SK-MEL-5 (cell line): ENCODE measurements around the gene NTRK2. TPM values are rescaled to one million over a fixed set of nuclear protein-coding genes. Genes with fewer than 3 reads are reported as not detected.

Experiments used
- DNase-seq: peaks from one replicate; pipeline ENCODE4 v3.0.0-alpha.2; 2016; ENCODE audit warnings: low read depth, low spot score
- in situ Hi-C: cut with HindIII; loops from 2 replicates; pipeline ENCODE4 v1.10.0; 2016; ENCODE audit warnings: low sequenced_read_pairs, high pct_unique_total_duplicates, low pct_unique_long_range_greater_than_20kb
- polyA plus RNA-seq, 2 experiments: library from polyadenylated mRNA; depleted of rRNA; stranded (reverse); fragments of >200 nt; gene quantifications; 2 replicates each; pipeline ENCODE4 v1.2.3, GENCODE V29; 2015
- total RNA-seq: library from RNA; depleted of rRNA; stranded (reverse); fragments of >200 nt; shearing (Covaris generic); gene quantifications from 2 replicates; pipeline ENCODE4 v1.2.3, GENCODE V29; 2014; rRNA removed

NTRK2 gene
- total RNA-seq, result 0.48 and 1.0 TPM in 2 replicates
- polyA plus RNA-seq (2015; cell fraction: cytosol; rRNA removed), result 1.0 and 1.5 TPM in 2 replicates
- polyA plus RNA-seq (2015; cell fraction: nucleus; rRNA removed), result 0.47 and 0.70 TPM in 2 replicates

GRCh38 chr9:84669288-84670137 is at the start of gene NTRK2:
Gene NTRK2, plus strand, starts transcription at chr9:84669729. Its CDS starts 1,020 bp downstream, at chr9:84670749.
- in situ Hi-C loops, result no loop called here
- DNase-seq, result no peak

- no peak for DNase-seq
- in situ Hi-C loops, result no loop called here
These were observed 49.2 kb upstream of the NTRK2 start for GRCh38 chr9:84620338-84620737.

- in situ Hi-C loops, result no loop called here
- no peak for DNase-seq
These were observed 47.7 kb upstream of the NTRK2 start for GRCh38 chr9:84621811-84622210.

- DNase-seq, result no peak
- in situ Hi-C loops, result no loop called here
These were observed 46.5 kb upstream of the NTRK2 start for GRCh38 chr9:84622981-84623380.

GRCh38 chr9:84636436-84636835 is 33.1 kb upstream of the NTRK2 start:
- in situ Hi-C loops, result no loop called here
- no peak for DNase-seq

- in situ Hi-C loops, result no loop called here
- no peak for DNase-seq
These were observed 26.9 kb upstream of the NTRK2 start for GRCh38 chr9:84642553-84643141.

GRCh38 chr9:84647699-84648098 is 21.8 kb upstream of the NTRK2 start:
- DNase-seq, result no peak
- in situ Hi-C loops, result no loop called here

- in situ Hi-C loops, result no loop called here
- peak; percentile 20 for DNase-seq
These were observed 16.9 kb upstream of the NTRK2 start for GRCh38 chr9:84652496-84653120.

GRCh38 chr9:84655447-84655846 is 14.1 kb upstream of the NTRK2 start:
- DNase-seq, result no peak
- in situ Hi-C loops, result no loop called here

- in situ Hi-C loops, result no loop called here
- no peak for DNase-seq
These were observed 10.2 kb upstream of the NTRK2 start for GRCh38 chr9:84659313-84659712.

GRCh38 chr9:84659773-84660172 is 9.8 kb upstream of the NTRK2 start:
- DNase-seq, result no peak
- in situ Hi-C loops, result no loop called here

- no peak for DNase-seq
- in situ Hi-C loops, result no loop called here
These were observed 1.8 kb upstream of the NTRK2 start for GRCh38 chr9:84667571-84668195.

- DNase-seq, result peak; percentile 78
- in situ Hi-C loops, result no loop called here
These were observed 1.1 kb upstream of the NTRK2 start for GRCh38 chr9:84668196-84669012.

- DNase-seq, result no peak
- in situ Hi-C loops, result no loop called here
These were observed 579 bp upstream of the NTRK2 start for GRCh38 chr9:84669013-84669287.

- in situ Hi-C loops, result no loop called here
These were observed 861 bp downstream of the NTRK2 start for GRCh38 chr9:84670138-84671041.

GRCh38 chr9:84671586-84672521 is 2.3 kb downstream of the NTRK2 start:
- DNase-seq, result no peak
- in situ Hi-C loops, result no loop called here

More at GRCh38 chr9:84670138-84671041, 861 bp downstream of the NTRK2 start:
- no peak for DNase-seq
